MV-4-11 (cell line): Measurements from ENCODE around the gene UIMC1.
A peak's percentile ranks its signal among the peaks of the same experiment; 100 is the strongest.

Experiments used
- DNase-seq: peaks from one replicate; lab custom pipeline; 2025; lab: John Stamatoyannopoulos, UW

Gene UIMC1

GRCh38 chr5:176952531-176953193 lies 53.9 kb downstream of the UIMC1 start:
- DNase-seq = no peak

DNA sequence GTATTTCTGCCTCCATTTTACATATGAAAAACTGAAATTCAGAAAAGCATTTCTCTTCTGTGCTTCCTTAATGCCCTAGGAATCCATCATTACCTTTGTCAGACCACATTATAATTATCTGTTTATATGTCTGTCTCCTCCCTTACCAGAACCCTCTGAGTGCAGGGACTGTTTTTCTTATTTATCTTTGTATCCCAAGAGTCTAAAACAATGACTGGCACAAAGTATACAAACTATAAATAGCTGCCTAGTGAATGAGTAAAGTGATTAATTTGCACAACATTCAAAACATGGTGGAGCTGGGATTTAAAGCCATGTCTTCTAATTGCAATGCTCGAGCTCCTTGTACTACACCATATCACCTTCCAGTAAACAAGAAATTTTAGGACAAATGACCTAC lies 58.1 kb downstream of the UIMC1 start:
- no peak for DNase-seq

DNA sequence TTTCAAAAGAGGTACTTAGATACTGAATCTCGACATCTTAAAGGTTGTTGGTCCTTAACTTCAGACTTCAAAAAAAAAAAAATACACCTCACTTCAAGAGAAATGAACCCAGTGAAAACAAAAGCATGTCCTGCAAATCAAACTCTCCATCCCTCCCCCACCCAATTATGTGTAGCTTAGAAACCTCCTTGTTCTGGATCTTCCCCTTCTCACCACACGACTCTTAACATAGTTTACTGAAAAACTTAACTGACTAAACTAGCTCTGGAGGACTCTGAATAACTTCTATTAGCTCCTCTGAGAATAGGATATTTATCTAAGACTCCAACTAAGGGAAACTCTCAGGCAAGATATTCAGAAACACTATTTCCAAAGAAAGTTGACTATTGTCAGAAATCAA lies 58.7 kb downstream of the UIMC1 start:
- no peak for DNase-seq

DNA sequence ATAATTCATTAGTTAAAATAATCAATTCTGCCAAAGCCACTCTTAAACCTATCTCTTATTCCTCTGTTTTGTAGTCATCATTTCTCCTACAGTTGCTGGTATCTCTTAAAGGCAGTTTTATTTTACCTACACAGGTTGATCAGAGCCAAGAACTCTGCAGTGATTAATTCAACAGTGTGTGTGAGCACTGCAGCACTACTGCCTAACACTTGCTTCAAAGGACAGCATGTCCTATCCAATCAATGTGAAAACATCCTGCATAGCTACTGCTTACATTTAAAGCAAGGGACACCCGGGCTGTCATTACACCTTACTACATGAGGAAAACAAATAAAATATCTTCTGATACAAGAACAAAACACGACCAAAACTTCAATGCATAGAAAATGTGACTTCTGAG lies 62.3 kb downstream of the UIMC1 start:
- no peak for DNase-seq

- DNase-seq = no peak
These were observed 62.8 kb downstream of the UIMC1 start for GRCh38 chr5:176943816-176944215.

DNA sequence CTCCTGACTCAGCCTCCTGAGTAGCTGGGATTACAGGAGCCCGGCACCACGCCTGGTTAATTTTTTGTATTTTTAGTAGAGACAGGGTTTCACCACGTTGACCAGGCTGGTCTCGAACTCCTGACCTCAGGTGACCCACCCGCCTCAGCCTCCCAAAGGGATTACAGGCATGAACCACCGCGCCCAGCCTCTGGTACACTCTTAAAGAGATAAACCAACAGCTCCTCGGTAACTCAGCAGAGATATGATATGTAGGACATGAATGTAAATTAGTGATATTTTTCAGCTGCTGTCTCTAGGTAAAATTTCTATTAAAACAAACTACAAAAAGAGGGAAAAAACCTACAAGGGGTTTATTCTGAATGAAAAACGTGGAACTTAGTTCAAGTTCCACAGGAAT lies 64.6 kb downstream of the UIMC1 start:
- no peak for DNase-seq

DNA sequence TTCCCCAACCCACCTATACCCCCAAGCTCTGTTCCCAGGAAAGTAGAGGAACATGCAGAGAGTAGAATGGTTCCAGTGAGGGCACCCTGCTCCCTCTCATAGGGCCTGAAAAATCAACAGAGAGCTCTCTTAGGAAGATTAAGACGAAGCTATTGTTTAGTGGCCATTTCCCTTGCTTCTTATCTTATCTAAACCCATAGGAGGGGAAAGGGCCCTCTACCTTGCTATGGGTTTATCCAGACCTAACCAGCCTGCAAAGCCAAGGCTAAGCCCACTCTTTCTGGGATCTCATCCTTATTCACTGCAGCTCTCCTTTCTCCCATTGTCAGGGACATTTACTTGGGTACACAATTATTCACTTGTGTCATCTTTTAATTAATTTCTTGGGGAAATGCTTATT lies 68.1 kb downstream of the UIMC1 start:
- DNase-seq = no peak

- no peak for DNase-seq
These were observed 71.6 kb downstream of the UIMC1 start for GRCh38 chr5:176935017-176935416.

DNA sequence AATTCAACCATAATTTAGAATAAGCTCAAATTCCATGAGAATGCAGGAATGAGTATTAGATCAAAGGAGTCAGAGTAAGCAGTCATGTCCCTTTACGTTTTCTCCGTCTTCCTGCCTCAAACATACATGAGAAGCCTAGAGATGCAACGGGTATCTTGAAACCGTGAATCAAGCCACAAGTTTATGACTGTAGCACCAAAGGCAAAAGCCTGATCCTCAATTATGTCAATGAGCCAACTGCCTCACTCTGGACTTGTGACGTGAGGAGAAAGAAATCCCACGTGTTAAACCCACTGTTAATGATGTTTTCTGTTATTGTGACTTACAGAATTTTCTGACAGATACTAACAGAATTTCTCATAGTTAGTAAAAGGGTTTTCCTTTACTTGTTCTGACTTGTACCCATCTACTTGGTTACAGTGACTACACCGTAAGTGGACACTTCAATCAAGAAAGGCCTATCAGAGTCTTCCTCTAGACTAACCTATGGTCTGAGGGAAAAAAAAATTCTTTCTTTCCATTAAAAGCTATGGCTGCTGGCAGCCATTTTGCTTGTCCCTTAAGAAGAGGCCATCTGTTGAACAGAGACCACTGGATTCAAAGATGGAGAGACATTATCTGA lies 72.2 kb downstream of the UIMC1 start:
- DNase-seq = no peak

GRCh38 chr5:176929654-176930053 lies 76.9 kb downstream of the UIMC1 start:
- no peak for DNase-seq

DNA sequence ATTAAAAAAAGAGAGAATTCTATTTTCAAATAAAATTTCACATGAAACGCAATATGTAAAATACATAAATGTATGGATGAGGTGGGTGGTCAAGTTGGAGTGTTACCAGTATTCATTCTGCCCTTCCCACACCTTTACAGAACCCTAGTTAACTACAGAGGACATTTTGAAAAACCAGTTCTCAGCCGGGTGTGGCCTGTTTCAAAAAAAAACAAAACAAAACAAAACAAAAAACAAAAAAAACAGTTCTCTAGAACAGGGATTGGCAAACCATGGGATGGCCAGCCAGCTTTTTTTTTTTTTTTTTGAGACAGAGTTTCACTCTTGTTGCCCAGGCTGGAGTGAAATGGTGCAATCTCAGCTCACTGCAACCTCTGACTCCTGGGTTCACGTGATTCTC lies 79.0 kb downstream of the UIMC1 start:
- DNase-seq = no peak

DNA sequence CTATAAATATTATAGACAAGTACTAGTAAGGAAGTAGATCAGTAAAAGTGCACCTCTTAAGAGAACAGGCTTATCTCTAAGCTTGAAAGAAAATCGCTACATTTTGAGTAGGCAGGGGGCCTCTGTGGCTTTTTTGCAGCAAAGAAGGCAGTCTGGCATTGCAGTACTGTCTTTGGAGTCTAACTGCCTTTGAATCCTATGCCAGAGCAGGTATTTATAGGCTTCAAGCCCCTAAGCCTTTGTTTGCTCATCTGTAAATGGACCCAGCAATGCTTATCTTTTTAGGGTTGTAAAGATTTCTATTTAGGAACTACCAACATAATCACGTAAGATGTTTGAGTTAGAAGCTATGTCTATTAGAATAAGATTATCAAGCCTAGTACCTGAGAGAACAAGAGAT lies 83.8 kb downstream of the UIMC1 start:
- DNase-seq = no peak

DNA sequence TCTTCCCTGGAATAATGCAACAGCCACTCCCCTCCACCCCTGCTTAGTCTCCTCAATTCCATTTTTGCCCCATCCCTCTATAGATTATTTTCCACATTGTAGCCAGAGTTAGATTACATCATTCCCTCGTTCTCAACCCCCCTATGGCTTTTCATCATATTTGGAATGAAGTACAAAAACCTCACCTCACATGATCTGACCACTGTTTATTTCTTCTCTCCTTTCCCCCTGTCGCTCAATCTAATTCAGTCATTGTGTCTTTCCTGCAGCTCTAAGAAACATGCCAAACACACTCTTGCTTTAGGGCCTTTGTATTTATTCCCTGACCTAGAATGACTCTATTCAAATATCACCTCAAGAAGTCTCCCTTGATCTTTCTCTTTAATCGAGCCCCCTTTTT lies 84.9 kb downstream of the UIMC1 start:
- no peak for DNase-seq

- no peak for DNase-seq
These were observed 88.0 kb downstream of the UIMC1 start for GRCh38 chr5:176918613-176919012.

DNA sequence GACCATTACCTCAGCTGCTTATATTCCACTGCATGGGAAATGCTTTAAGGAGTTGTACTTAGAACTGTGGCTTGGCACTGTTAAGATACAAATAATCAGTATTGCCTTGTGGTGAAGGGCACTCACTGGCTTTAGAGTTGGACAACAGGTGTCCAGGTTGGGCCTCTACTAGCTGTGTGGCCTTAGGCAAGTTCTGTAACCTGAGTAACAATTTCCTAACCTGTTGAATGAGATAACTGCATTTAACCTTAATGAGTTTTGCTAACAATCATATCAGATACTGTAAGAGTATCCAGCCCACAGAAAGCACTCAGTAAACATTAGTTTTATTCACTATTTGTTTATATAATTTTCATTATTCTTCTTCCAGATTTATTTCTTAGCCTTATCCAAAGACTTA lies 90.2 kb downstream of the UIMC1 start:
- DNase-seq = no peak

GRCh38 chr5:176915906-176916305 lies 90.7 kb downstream of the UIMC1 start:
- no peak for DNase-seq

DNA sequence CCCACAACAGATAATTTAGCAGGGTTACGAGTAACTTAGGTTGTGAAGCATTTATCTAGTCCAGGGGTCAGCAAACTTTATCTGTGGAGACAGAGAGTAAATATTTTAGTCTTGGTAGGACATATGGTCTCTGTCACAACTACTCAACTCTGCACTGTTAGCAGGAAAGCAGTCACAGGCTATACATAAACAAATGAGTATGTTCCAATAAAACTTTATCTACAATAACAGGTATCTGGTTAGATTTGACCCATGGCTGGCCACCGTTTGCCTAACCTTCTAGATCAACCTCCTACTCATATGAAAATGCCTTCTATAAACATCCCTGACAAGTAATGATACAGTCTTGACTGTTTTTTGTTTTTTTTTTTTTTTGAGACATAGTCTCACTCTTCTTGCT lies 94.5 kb downstream of the UIMC1 start:
- DNase-seq = no peak

DNA sequence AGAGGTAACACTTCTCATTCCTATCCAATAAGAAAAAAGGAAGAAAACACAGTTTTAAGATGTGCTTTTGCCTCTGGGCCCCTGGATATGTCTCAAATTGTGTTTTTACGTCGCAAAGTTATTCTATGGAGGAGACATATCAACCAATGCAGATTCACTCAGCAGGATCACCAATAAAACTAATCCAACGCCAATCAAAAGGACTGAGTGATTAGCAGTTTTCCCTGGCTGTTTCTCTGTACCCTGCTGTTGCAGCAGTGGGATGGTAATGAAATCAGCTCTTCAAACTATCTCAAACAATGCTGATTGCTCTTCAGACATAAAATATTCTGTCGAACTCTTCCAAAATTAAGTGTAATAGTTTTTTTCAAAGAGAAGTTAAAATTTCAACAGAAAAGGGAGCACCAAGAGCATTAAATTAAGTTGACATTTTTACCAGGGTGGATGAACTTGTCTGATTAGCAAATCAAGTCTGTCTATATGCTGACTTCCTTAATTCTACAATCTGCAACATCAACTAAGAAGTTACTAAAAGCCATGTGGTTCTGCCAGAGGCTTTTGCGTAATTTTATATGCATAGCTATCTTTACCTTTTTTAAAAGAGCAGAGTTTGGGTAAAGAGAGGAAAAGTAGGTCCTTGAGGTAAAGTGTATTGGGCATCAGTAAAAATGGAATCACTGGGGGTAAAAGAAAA lies 97.8 kb downstream of the UIMC1 start:
- peak; percentile 64 for DNase-seq

DNA sequence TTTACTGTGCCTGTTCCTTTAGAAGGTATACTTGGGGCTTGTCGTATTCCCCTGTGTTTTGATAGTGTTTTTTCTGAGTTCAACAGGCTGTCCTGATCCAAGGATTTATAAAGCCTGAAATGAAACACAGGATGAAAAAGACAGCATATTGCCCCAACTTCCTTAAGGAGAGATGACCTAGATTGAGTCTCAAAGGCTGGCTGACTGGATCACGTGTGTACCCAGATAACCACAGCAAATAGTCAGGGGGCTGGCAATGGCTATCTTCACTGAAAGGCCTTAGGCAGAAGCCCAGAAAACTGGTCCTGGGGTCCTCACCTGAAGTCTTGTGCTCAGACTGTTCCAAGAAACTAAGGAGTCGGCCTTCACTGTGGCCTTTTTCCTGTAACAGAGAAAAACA lies 99.8 kb downstream of the UIMC1 start:
- DNase-seq = no peak

DNA sequence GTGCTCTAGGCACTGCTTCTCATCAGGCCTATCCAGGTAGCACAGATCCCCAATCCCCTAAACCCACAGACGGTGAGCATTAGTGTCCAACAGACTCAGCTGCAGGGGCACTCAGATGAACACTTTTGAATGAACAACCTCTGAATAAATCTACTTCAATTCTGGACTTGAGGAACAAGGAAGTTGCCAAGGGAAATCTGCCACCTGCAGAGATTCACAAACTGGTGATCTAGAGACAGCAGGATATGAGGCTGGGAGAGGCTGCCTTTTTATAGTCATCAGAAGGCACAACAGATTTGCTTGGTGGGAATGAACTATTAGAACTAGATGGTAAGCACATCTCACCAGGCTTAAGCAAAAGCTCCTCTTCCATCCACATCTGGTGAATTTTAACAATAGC lies 100.5 kb downstream of the UIMC1 start:
- DNase-seq = no peak

- no peak for DNase-seq
These were observed 102.3 kb downstream of the UIMC1 start for GRCh38 chr5:176904276-176904675.

DNA sequence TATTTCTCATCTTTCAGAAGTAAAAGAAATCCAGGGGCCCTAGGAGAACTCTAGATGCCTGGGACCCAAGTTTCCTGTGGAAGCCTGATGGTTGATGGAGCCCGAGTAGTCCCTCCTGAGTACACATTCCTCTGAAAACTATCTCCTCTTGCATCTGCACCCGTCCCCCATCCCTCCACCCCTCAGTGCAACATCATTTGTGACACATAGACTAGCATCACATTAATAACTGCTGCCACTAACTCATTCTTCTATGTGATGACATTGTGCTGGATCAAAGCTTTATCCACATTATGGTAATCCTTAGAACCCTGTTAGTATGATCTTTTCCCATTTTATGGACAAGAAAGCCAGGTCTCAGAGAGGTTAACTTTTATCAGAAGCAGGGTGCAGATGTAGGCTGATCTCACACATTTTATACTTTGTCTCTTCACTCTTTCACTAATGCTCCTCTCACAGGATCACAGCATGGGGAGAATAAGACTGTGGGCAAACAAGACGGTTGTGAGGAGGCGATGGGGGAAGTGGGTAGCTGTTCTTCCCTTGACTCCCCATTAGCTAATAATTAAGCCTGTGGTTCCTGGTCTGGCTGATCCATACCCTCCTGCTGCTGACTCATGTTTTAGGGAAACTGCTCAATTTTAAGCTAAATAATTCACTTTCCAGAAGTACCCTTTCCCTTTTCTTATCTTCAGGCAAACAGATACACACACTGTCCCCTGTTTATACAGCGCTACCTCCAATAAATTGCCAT lies 103.5 kb downstream of the UIMC1 start:
- DNase-seq = peak; percentile 37
